HG02623 (cell line): Measurements from ENCODE around the gene PPM1E.
"Not testable (repeated sequence)": the region's sequence is repeated elsewhere in the genome, so short reads cannot be mapped to it uniquely, and the experiment has no call there.

Experiments
- ATAC-seq: cut with Tn5 transposase; IDR thresholded peaks from one replicate; pipeline ENCODE4 v1.9.1; 2021; ENCODE audit warnings: moderate library complexity; ENCODE audit not compliant: unreplicated experiment

The PPM1E gene

GRCh38 chr17:58944166-58944565 is 188.5 kb downstream of the PPM1E start:
- ATAC-seq, result no peak

GRCh38 chr17:58947411-58947810 is 191.8 kb downstream of the PPM1E start:
- ATAC-seq, result no peak

- ATAC-seq, result no peak
Observed at GRCh38 chr17:58947824-58948223, 192.2 kb downstream of the PPM1E start.

GRCh38 chr17:58954358-58954757 is 198.7 kb downstream of the PPM1E start:
- not testable (repeated sequence) for ATAC-seq

GRCh38 chr17:58956997-58957724 is 201.5 kb downstream of the PPM1E start:
- ATAC-seq, result no peak

- ATAC-seq, result not testable (repeated sequence)
Observed at GRCh38 chr17:58957725-58958073, 202.0 kb downstream of the PPM1E start.

GRCh38 chr17:58960068-58960467 is 204.4 kb downstream of the PPM1E start:
- ATAC-seq, result no peak

GRCh38 chr17:58965221-58965620 is 209.6 kb downstream of the PPM1E start:
- ATAC-seq, result no peak

- ATAC-seq, result no peak
Observed at GRCh38 chr17:58966208-58966607, 210.6 kb downstream of the PPM1E start.

- no peak for ATAC-seq
Observed at GRCh38 chr17:58968426-58969061, 212.9 kb downstream of the PPM1E start.

- ATAC-seq, result no peak
Observed at GRCh38 chr17:58969156-58969555, 213.5 kb downstream of the PPM1E start.

- no peak for ATAC-seq
Observed at GRCh38 chr17:58969612-58970011, 214.0 kb downstream of the PPM1E start.

GRCh38 chr17:58970609-58971450 is 215.2 kb downstream of the PPM1E start:
- ATAC-seq, result no peak

GRCh38 chr17:58974354-58974753 is 218.7 kb downstream of the PPM1E start:
- no peak for ATAC-seq

- ATAC-seq, result no peak
Observed at GRCh38 chr17:58976541-58976940, 220.9 kb downstream of the PPM1E start.

- ATAC-seq, result no peak
Observed at GRCh38 chr17:58980706-58981481, 225.2 kb downstream of the PPM1E start.

GRCh38 chr17:58982626-58983025 is 227.0 kb downstream of the PPM1E start:
- no peak for ATAC-seq

- no peak for ATAC-seq
Observed at GRCh38 chr17:58985367-58985766, 229.7 kb downstream of the PPM1E start.

- no peak for ATAC-seq
Observed at GRCh38 chr17:58985971-58986370, 230.3 kb downstream of the PPM1E start.

- ATAC-seq, result no peak
Observed at GRCh38 chr17:58989629-58990028, 234.0 kb downstream of the PPM1E start.

- ATAC-seq, result no peak
Observed at GRCh38 chr17:58991718-58992331, 236.2 kb downstream of the PPM1E start.
